Right lobe of liver (tissue), 6 donors: ENCODE data around the gene TMEM72. TPM values are rescaled to one million over a fixed set of nuclear protein-coding genes. Genes with fewer than 3 reads are reported as not detected.

Experiments used
- ATAC-seq, 4 donors: fragments of 200-7000 bp; cut with Tn5 transposase; one replicate each; pipeline ENCODE4 v1.9.1; 2020; ENCODE audit warnings: mild to moderate bottlenecking in 4 of 4, moderate library complexity in 4 of 4
- DNase-seq, 3 donors: peaks; one replicate each; pipeline ENCODE4 v3.0.0-alpha.2; 2020
- H3K27ac ChIP-seq, 3 donors: fragments of 200-600 bp; one replicate each; pipeline ENCODE4 v1.8.0; 2022
- H3K27me3 ChIP-seq, 2 donors: fragments of 200-600 bp; one replicate each; pipeline ENCODE4 v1.8.0; 2022
- H3K36me3 ChIP-seq, 4 donors: fragments of 200-600 bp; sonication (generic) in 1 of 4; one replicate each; pipeline versions ENCODE4 v1.5.1 to v1.8.0; 2017 to 2022; ENCODE audit warnings: control low read depth in 1 of 4
- H3K4me1 ChIP-seq, 4 donors: fragments of 200-600 bp; sonication (generic) in 1 of 4; one replicate each; pipeline versions ENCODE4 v1.5.1 to v1.8.0; 2017 to 2022; ENCODE audit warnings: control low read depth in 1 of 4
- H3K4me3 ChIP-seq, 3 donors: fragments of 200-600 bp; one replicate each; pipeline ENCODE4 v1.8.0; 2022
- H3K9me3 ChIP-seq, 4 donors: fragments of 200-600 bp; sonication (generic) in 1 of 4; one replicate each; pipeline versions ENCODE4 v1.5.1 to v1.8.0; 2017 to 2022; ENCODE audit warnings: control low read depth in 1 of 4
- POLR2A ChIP-seq: fragments of 450-650 bp; IDR thresholded peaks from one replicate; pipeline ENCODE4 v1.6.1; 2017; ENCODE audit warnings: antibody characterized with exemption, mild to moderate bottlenecking
- WGBS: methylation state at CpG from one replicate; pipeline ENCODE4 v1.1.6; 2018; ENCODE audit warnings: low coverage, low lambda C conversion rate; ENCODE audit not compliant: insufficient coverage; ENCODE audit errors: missing lambda C conversion rate; 5-methylcytosine and 5-hydroxymethylcytosine counted together
- intact Hi-C, 2 donors: fragments of 100-400 bp; cut with DNase I; formaldehyde crosslinking; loops; one replicate each; pipeline versions ENCODE4 v1.11.2 to v1.14.1; 2022
- total RNA-seq, 6 experiments: library from RNA; depleted of rRNA in 2 of 6; stranded (reverse); fragments of >200 nt in 2 of 6; fragmentation: NEBNext Ultra II Directional in 3 of 6; extraction: Animal tissue kit (Norgen Biotek cat#: 25700) in 3 of 6; gene quantifications; one replicate each; pipeline versions ENCODE4 v1.1.0 to v1.2.4, GENCODE V29; 2016 to 2023
- TF ChIP-seq, protein P1 (sequence below), 4 donors: fragments of 200-600 bp in 3 of 4; fragments of 450-650 bp in 1 of 4; IDR thresholded peaks; one replicate each; pipeline versions ENCODE4 v1.5.1 to v1.8.0; 2016 to 2022; ENCODE audit warnings: antibody characterized with exemption in 4 of 4, mild to moderate bottlenecking in 2 of 4
- donor health status: DM: no; HTN: yes; CAD: no.
- donor health status: DM: no; HTN: no; CAD: no.
- donor health status: DM: no; HTN: no; CAD: no.
- donor health status: DM: no; HTN: yes; CAD: no.
- donor health status: DM: no; HTN: yes; CAD: no.

Gene TMEM72
- total RNA-seq, 6 experiments from 2014 or later, result not detected

DNA sequence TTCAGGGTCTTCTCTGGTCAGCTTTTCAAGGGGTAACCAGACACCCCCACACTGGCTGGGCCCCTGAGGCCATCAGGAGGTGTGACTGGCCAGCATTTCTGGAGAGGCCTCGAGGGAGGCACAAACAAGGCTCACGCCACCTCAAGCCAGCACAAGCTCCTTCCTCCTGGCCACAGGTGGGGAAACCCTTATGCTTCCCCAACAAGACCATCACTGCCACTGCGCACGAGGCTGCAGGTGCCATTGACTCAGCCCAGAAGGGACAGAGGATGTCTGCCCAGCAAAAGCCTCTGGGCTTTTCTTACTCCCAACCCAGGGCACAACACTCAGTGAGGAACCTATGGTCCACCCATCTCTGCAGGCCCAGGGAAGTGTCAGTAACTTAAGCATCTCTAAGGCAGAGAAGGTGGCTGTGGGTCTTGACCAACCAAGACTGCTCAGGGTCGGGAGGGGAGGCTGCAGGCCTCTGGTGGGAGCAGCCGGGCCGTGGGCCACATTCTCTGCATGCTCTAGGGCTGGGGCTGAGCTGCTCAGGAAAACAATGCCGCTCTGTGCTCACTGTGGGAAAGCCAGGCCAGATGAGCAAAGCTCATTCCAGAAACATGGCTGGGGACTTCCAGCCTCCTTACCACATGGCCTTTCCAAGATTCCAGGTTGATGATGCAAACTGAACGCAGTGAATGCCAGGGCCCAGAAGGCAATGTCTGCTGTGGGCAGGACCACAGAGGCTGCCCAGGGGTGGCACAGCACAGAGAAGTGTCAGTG lies 24.2 kb downstream of the TMEM72 start:
- H3K4me3 ChIP-seq, result no peak overlapping the region
- intact Hi-C loops, result no loop called here
- no peaks in the 10 kb centered on the region for H3K36me3 ChIP-seq
- no peaks in the 10 kb centered on the region for H3K9me3 ChIP-seq
- no peaks in the 10 kb centered on the region for H3K27me3 ChIP-seq
- H3K4me1 ChIP-seq, result peaks cover 0 to 40% (median 0%) of the 10 kb centered on the region in 4 donors
- TF ChIP-seq, protein P1, sequence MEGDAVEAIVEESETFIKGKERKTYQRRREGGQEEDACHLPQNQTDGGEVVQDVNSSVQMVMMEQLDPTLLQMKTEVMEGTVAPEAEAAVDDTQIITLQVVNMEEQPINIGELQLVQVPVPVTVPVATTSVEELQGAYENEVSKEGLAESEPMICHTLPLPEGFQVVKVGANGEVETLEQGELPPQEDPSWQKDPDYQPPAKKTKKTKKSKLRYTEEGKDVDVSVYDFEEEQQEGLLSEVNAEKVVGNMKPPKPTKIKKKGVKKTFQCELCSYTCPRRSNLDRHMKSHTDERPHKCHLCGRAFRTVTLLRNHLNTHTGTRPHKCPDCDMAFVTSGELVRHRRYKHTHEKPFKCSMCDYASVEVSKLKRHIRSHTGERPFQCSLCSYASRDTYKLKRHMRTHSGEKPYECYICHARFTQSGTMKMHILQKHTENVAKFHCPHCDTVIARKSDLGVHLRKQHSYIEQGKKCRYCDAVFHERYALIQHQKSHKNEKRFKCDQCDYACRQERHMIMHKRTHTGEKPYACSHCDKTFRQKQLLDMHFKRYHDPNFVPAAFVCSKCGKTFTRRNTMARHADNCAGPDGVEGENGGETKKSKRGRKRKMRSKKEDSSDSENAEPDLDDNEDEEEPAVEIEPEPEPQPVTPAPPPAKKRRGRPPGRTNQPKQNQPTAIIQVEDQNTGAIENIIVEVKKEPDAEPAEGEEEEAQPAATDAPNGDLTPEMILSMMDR (IDR thresholded peaks at IDR 0.05), result no peak
- TF ChIP-seq POLR2A, result no peak
- WGBS, result 40% methylated on average over 2 of the region's 9 CpGs
- H3K27ac ChIP-seq, result peak overlapping the region in 1 of 3 donors; percentile 63
- ATAC-seq, result peak; percentile 3 to 68 (median 34)
- peak in 1 of 3 donors; percentile 55 for DNase-seq

DNA sequence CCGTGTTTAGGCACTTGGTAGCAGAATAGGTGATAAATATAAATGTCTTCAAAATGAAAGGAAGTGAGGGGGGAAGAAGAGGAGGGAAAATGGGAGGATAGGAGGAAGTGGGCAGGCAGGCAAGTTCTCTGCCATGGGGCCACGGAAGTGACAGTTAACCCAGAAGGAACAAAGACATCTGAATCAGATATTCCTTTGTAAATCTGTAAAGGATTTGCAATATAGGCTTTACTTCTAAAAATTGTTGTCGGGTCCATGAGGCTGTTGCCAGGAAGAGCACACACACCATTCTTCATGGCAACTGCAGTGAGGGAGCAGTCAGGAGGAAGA lies 24.8 kb downstream of the TMEM72 start:
- peaks cover 0 to 46% (median 0%) of the 10 kb centered on the region in 4 donors for H3K4me1 ChIP-seq
- peak overlapping the region in 1 of 3 donors; percentile 63 for H3K27ac ChIP-seq
- H3K4me3 ChIP-seq, result no peak overlapping the region
- WGBS, result 52% methylated on average over 3 of the region's 3 CpGs
- DNase-seq (no peak), ATAC-seq (no peak)
- H3K36me3 ChIP-seq, result no peaks in the 10 kb centered on the region
- H3K27me3 ChIP-seq, result no peaks in the 10 kb centered on the region
- intact Hi-C loops, result no loop called here
- H3K9me3 ChIP-seq, result no peaks in the 10 kb centered on the region
- TF ChIP-seq, protein P1 (IDR thresholded peaks at IDR 0.05), result no peak
- TF ChIP-seq POLR2A, result no peak

DNA sequence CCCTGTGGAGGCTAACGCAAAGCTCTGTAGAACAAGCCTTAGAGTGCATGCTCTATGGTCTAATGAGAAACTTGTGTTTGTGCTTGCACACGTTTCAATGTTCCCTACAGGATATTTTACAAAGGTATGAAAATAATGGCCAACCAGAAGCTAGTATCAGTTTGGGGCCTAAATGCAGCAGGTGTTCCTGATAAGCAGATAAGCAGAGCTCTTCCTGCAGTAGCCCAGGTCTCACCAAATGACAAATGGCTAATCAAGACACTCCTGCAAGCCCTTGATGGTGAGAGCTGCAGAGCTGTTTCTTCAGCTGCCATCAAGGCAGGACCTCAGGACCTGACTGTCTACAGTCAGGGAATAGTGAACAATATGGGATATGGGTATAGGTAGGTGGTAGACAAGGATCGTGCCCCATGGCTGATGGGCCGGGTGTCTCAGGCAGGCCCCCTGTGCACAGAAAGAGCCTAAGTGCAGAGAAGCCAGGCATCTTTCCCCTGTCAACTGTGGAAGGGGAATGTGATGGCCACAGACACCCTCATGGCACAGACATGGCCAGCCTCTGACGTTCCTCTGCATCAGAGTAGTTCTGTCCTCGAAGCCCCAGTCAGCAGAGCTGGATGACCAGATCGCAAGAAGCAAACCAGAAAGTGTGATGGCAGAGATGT lies 25.3 kb downstream of the TMEM72 start:
- intact Hi-C loops, result no loop called here
- Histone ChIP-seq H3K27me3 (no peaks in the 10 kb centered on the region), H3K36me3 (no peaks in the 10 kb centered on the region), H3K4me3 (no peak overlapping the region), H3K4me1 (peaks cover 0 to 46% (median 0%) of the 10 kb centered on the region in 4 donors), H3K9me3 (no peaks in the 10 kb centered on the region), H3K27ac (peak overlapping the region in 1 of 3 donors; percentile 63)
- no peak for DNase-seq
- ATAC-seq, result no peak
- TF ChIP-seq POLR2A, result no peak
- 80% methylated on average over 3 of the region's 7 CpGs for whole genome bisulfite sequencing

DNA sequence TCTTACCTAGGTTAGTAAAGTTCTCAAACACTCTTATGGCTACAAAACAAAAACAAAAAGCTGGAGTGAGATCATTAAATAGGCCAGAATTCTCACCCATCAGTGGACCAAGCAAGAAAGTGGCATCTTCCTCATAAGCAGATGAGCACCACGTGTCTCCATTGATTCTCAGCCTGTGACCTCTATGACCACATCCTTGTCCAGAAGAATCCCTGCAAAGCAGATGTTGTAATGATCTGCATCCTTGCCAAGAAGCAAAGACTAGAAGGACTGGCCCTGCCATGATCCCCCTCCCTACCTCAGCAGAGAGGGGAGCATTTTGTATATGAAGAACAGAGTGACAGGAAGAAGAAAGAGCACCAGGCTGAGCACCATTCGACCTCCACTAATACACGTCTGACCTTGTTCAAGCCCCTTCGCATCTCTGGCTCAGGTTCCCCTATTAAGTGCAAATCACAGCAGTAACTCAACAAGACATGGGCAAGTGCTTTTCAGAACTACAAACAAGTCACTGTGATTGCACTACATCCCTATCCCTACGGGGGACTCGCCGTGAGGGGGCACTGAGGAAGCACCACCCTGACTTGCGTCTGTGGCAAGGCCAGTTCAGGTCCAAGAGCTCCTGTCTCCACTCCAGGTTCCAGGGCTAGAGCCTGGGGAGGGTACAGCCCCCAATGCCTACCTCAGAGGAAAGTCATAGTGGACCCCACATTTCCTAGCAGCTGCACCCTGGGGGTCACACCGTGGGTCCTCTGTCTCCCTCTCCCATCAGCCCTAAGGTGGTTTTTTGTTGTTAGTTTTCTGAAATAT lies 26.3 kb downstream of the TMEM72 start:
- WGBS, result 79% methylated on average over 6 of the region's 9 CpGs
- H3K36me3 ChIP-seq, result no peaks in the 10 kb centered on the region
- no peaks in the 10 kb centered on the region for H3K27me3 ChIP-seq
- no peak overlapping the region for H3K4me3 ChIP-seq
- no peak for DNase-seq
- intact Hi-C loops, result no loop called here
- TF ChIP-seq, protein P1 (IDR thresholded peaks at IDR 0.05), result no peak
- no peak for TF ChIP-seq POLR2A
- H3K27ac ChIP-seq, result peak overlapping the region in 1 of 3 donors; percentile 57
- H3K4me1 ChIP-seq, result peaks cover 0 to 44% (median 0%) of the 10 kb centered on the region in 4 donors
- no peaks in the 10 kb centered on the region for H3K9me3 ChIP-seq
- ATAC-seq, result peak in 3 of 4 donors; percentile 25 to 59 (median 31)
